ENCODE data around the gene MVK.

The MVK gene

GRCh38 chr12:109567296-109567695 lies 6.3 kb upstream of the MVK start:
- Mint-ChIP-seq H3K9me3 (peaks cover 4% of the 10 kb centered on the region), H3K36me3 (ENCODE audit: low read depth) (peaks cover 12% of the 10 kb centered on the region), H3K4me3 (no peak overlapping the region), H3K4me1 (ENCODE audit: low read depth) (peaks cover 2% of the 10 kb centered on the region), H3K27me3 (ENCODE audit: low read depth) (no peaks in the 10 kb centered on the region), H3K27ac (no peak overlapping the region)

GRCh38 chr12:109567967-109568366 lies 5.6 kb upstream of the MVK start:
- no peak overlapping the region for H3K27ac Mint-ChIP-seq
- no peak overlapping the region for H3K4me3 Mint-ChIP-seq
- H3K9me3 Mint-ChIP-seq, result no peaks in the 10 kb centered on the region
- H3K4me1 Mint-ChIP-seq (ENCODE audit: low read depth), result peaks cover 8% of the 10 kb centered on the region
- H3K27me3 Mint-ChIP-seq (ENCODE audit: low read depth), result no peaks in the 10 kb centered on the region
- H3K36me3 Mint-ChIP-seq (ENCODE audit: low read depth), result peaks cover 8% of the 10 kb centered on the region

GRCh38 chr12:109568486-109568885 lies 5.1 kb upstream of the MVK start:
- H3K36me3 Mint-ChIP-seq (ENCODE audit: low read depth), result peaks cover 8% of the 10 kb centered on the region
- no peak overlapping the region for H3K4me3 Mint-ChIP-seq
- no peaks in the 10 kb centered on the region for H3K27me3 Mint-ChIP-seq (ENCODE audit: low read depth)
- H3K9me3 Mint-ChIP-seq, result no peaks in the 10 kb centered on the region
- H3K4me1 Mint-ChIP-seq (ENCODE audit: low read depth), result peaks cover 11% of the 10 kb centered on the region
- no peak overlapping the region for H3K27ac Mint-ChIP-seq

GRCh38 chr12:109571773-109572505 lies 1.7 kb upstream of the MVK start:
- H3K27ac Mint-ChIP-seq, result peak overlapping the region; percentile 47
- H3K4me3 Mint-ChIP-seq, result no peak overlapping the region
- H3K36me3 Mint-ChIP-seq (ENCODE audit: low read depth), result peaks cover 13% of the 10 kb centered on the region
- peaks cover 22% of the 10 kb centered on the region for H3K4me1 Mint-ChIP-seq (ENCODE audit: low read depth)
- no peaks in the 10 kb centered on the region for H3K9me3 Mint-ChIP-seq
- H3K27me3 Mint-ChIP-seq (ENCODE audit: low read depth), result no peaks in the 10 kb centered on the region

GRCh38 chr12:109572506-109572845 lies 1.1 kb upstream of the MVK start:
- Mint-ChIP-seq H3K4me3 (peak overlapping the region; percentile 94), H3K36me3 (ENCODE audit: low read depth) (peaks cover 16% of the 10 kb centered on the region), H3K27ac (peak overlapping the region; percentile 93), H3K4me1 (ENCODE audit: low read depth) (peaks cover 22% of the 10 kb centered on the region), H3K9me3 (no peaks in the 10 kb centered on the region), H3K27me3 (ENCODE audit: low read depth) (no peaks in the 10 kb centered on the region)

- Mint-ChIP-seq H3K27ac (peak overlapping the region; percentile 93), H3K4me3 (peak overlapping the region; percentile 94), H3K36me3 (ENCODE audit: low read depth) (peaks cover 20% of the 10 kb centered on the region)
Observed at GRCh38 chr12:109573914-109574244, 285 bp downstream of the MVK start.

GRCh38 chr12:109575683-109576082 lies 2.1 kb downstream of the MVK start:
- Mint-ChIP-seq H3K27me3 (ENCODE audit: low read depth) (no peaks in the 10 kb centered on the region), H3K4me1 (ENCODE audit: low read depth) (peaks cover 22% of the 10 kb centered on the region), H3K9me3 (no peaks in the 10 kb centered on the region), H3K4me3 (no peak overlapping the region), H3K27ac (no peak overlapping the region), H3K36me3 (ENCODE audit: low read depth) (peaks cover 24% of the 10 kb centered on the region)

More at GRCh38 chr12:109573914-109574244, 285 bp downstream of the MVK start:
- no peaks in the 10 kb centered on the region for H3K9me3 Mint-ChIP-seq
- H3K27me3 Mint-ChIP-seq (ENCODE audit: low read depth), result no peaks in the 10 kb centered on the region
- peaks cover 22% of the 10 kb centered on the region for H3K4me1 Mint-ChIP-seq (ENCODE audit: low read depth)

GRCh38 chr12:109577311-109577710 lies 3.7 kb downstream of the MVK start:
- Mint-ChIP-seq H3K27me3 (ENCODE audit: low read depth) (no peaks in the 10 kb centered on the region), H3K9me3 (no peaks in the 10 kb centered on the region), H3K4me1 (ENCODE audit: low read depth) (peaks cover 21% of the 10 kb centered on the region), H3K27ac (peak overlapping the region; percentile 20), H3K4me3 (no peak overlapping the region), H3K36me3 (ENCODE audit: low read depth) (peaks cover 24% of the 10 kb centered on the region)

GRCh38 chr12:109578330-109578927 lies 4.8 kb downstream of the MVK start:
- peaks cover 24% of the 10 kb centered on the region for H3K36me3 Mint-ChIP-seq (ENCODE audit: low read depth)
- H3K4me1 Mint-ChIP-seq (ENCODE audit: low read depth), result peaks cover 12% of the 10 kb centered on the region
- H3K27ac Mint-ChIP-seq, result no peak overlapping the region
- H3K4me3 Mint-ChIP-seq, result no peak overlapping the region
- no peaks in the 10 kb centered on the region for H3K9me3 Mint-ChIP-seq
- no peaks in the 10 kb centered on the region for H3K27me3 Mint-ChIP-seq (ENCODE audit: low read depth)

GRCh38 chr12:109579639-109580038 lies 6.0 kb downstream of the MVK start:
- Mint-ChIP-seq H3K36me3 (ENCODE audit: low read depth) (peaks cover 26% of the 10 kb centered on the region), H3K9me3 (no peaks in the 10 kb centered on the region), H3K4me1 (ENCODE audit: low read depth) (peaks cover 4% of the 10 kb centered on the region), H3K4me3 (no peak overlapping the region), H3K27ac (no peak overlapping the region), H3K27me3 (ENCODE audit: low read depth) (no peaks in the 10 kb centered on the region)

- no peaks in the 10 kb centered on the region for H3K27me3 Mint-ChIP-seq (ENCODE audit: low read depth)
- H3K4me1 Mint-ChIP-seq (ENCODE audit: low read depth), result no peaks in the 10 kb centered on the region
- H3K36me3 Mint-ChIP-seq (ENCODE audit: low read depth), result peaks cover 23% of the 10 kb centered on the region
- no peaks in the 10 kb centered on the region for H3K9me3 Mint-ChIP-seq
- H3K4me3 Mint-ChIP-seq, result no peak overlapping the region
- no peak overlapping the region for H3K27ac Mint-ChIP-seq
Observed at GRCh38 chr12:109580272-109580671, 6.7 kb downstream of the MVK start.

- Mint-ChIP-seq H3K27me3 (ENCODE audit: low read depth) (no peaks in the 10 kb centered on the region), H3K9me3 (no peaks in the 10 kb centered on the region), H3K27ac (no peak overlapping the region), H3K4me1 (ENCODE audit: low read depth) (no peaks in the 10 kb centered on the region), H3K36me3 (ENCODE audit: low read depth) (peaks cover 23% of the 10 kb centered on the region), H3K4me3 (no peak overlapping the region)
Observed at GRCh38 chr12:109580684-109581333, 7.2 kb downstream of the MVK start.

- no peaks in the 10 kb centered on the region for H3K27me3 Mint-ChIP-seq (ENCODE audit: low read depth)
- H3K4me1 Mint-ChIP-seq (ENCODE audit: low read depth), result no peaks in the 10 kb centered on the region
- peaks cover 21% of the 10 kb centered on the region for H3K36me3 Mint-ChIP-seq (ENCODE audit: low read depth)
- H3K4me3 Mint-ChIP-seq, result no peak overlapping the region
- no peaks in the 10 kb centered on the region for H3K9me3 Mint-ChIP-seq
- H3K27ac Mint-ChIP-seq, result no peak overlapping the region
Observed at GRCh38 chr12:109581334-109581691, 7.7 kb downstream of the MVK start.

- H3K4me1 Mint-ChIP-seq (ENCODE audit: low read depth), result no peaks in the 10 kb centered on the region
- no peaks in the 10 kb centered on the region for H3K27me3 Mint-ChIP-seq (ENCODE audit: low read depth)
- no peak overlapping the region for H3K27ac Mint-ChIP-seq
- peaks cover 18% of the 10 kb centered on the region for H3K36me3 Mint-ChIP-seq (ENCODE audit: low read depth)
- H3K4me3 Mint-ChIP-seq, result no peak overlapping the region
- H3K9me3 Mint-ChIP-seq, result no peaks in the 10 kb centered on the region
Observed at GRCh38 chr12:109581856-109582255, 8.3 kb downstream of the MVK start.

- Mint-ChIP-seq H3K4me1 (ENCODE audit: low read depth) (no peaks in the 10 kb centered on the region), H3K27ac (no peak overlapping the region), H3K27me3 (ENCODE audit: low read depth) (no peaks in the 10 kb centered on the region), H3K36me3 (ENCODE audit: low read depth) (peaks cover 17% of the 10 kb centered on the region), H3K9me3 (no peaks in the 10 kb centered on the region), H3K4me3 (no peak overlapping the region)
Observed at GRCh38 chr12:109582636-109583035, 9.0 kb downstream of the MVK start.

Data from T-helper 1 cell treated with Interleukin-12 subunit alpha and Interleukin-12 subunit beta and Interleukin-4 antibody, amounts not matched to agents 30 μg/mL and 1 μg/mL, for 36 hours (primary cell).